Mesenchymal stem cell (in vitro differentiated cells and primary cell): Measurements from ENCODE around the gene EPB41.

Source experiments
- DNase-seq: peaks from one replicate; pipeline ENCODE4 v3.0.0-alpha.2; 2013
- H2AFZ ChIP-seq: one replicate; pipeline ENCODE4 v1.6.1; 2013; ENCODE audit warnings: low read depth, mild to moderate bottlenecking, control low read depth, inconsistent platforms, low read length, moderate library complexity
- H2AK5ac ChIP-seq: 2 replicates; pipeline ENCODE4 v1.6.1; 2013; ENCODE audit warnings: low read length, moderate library complexity, mild to moderate bottlenecking, inconsistent platforms; ENCODE audit not compliant: severe bottlenecking
- H2BK120ac ChIP-seq: one replicate; pipeline ENCODE4 v1.6.1; 2013; ENCODE audit warnings: low read depth, mild to moderate bottlenecking, inconsistent platforms, low read length, moderate library complexity
- H2BK12ac ChIP-seq, 2 experiments: one replicate each; pipeline ENCODE4 v1.6.1; 2013; ENCODE audit warnings: inconsistent platforms in 2 of 2, low read length in 2 of 2, mild to moderate bottlenecking in 2 of 2, moderate library complexity in 2 of 2, control low read depth in 1 of 2
- H2BK15ac ChIP-seq: one replicate; pipeline ENCODE4 v1.6.1; 2013; ENCODE audit warnings: mild to moderate bottlenecking, low read depth, inconsistent platforms; ENCODE audit not compliant: poor library complexity, severe bottlenecking
- H2BK5ac ChIP-seq: 2 replicates; pipeline ENCODE4 v1.6.1; 2013; ENCODE audit warnings: low read depth, mild to moderate bottlenecking, low read length, control low read depth, inconsistent platforms; ENCODE audit not compliant: poor library complexity, severe bottlenecking
- H3K14ac ChIP-seq, 2 experiments: one replicate each; pipeline ENCODE4 v1.6.1; 2013; ENCODE audit warnings: inconsistent platforms in 2 of 2, low read length in 2 of 2, control low read depth in 1 of 2, mild to moderate bottlenecking in 1 of 2, moderate library complexity in 1 of 2
- H3K18ac ChIP-seq, 2 experiments: one replicate each; pipeline ENCODE4 v1.6.1; 2013; ENCODE audit warnings: inconsistent platforms in 2 of 2, low read length in 2 of 2, control low read depth in 1 of 2, low read depth in 1 of 2, mild to moderate bottlenecking in 1 of 2
- H3K23ac ChIP-seq, 2 experiments: one replicate each; pipeline ENCODE4 v1.6.1; 2013; ENCODE audit warnings: inconsistent platforms in 2 of 2, low read length in 2 of 2, mild to moderate bottlenecking in 2 of 2, moderate library complexity in 2 of 2, control low read depth in 1 of 2
- H3K27ac ChIP-seq: 2 replicates; pipeline ENCODE4 v1.5.1; 2013; ENCODE audit warnings: mild to moderate bottlenecking, moderate library complexity, low read length, control low read depth, inconsistent platforms; ENCODE audit not compliant: poor library complexity, severe bottlenecking
- H3K27me3 ChIP-seq, 2 experiments: 2 replicates each; pipeline versions ENCODE4 v1.6.1 to v1.7.0; 2013; ENCODE audit warnings: low read length in 2 of 2, mild to moderate bottlenecking in 2 of 2, moderate library complexity in 2 of 2, control low read depth in 1 of 2, inconsistent platforms in 1 of 2; ENCODE audit not compliant: control insufficient read depth in 1 of 2, insufficient read depth in 1 of 2
- H3K36me3 ChIP-seq, 2 experiments: 2 replicates each; pipeline versions ENCODE4 v1.6.1 to v1.7.0; 2013; ENCODE audit warnings: low read length in 2 of 2, control low read depth in 1 of 2, inconsistent platforms in 1 of 2, low read depth in 1 of 2, mild to moderate bottlenecking in 1 of 2; ENCODE audit not compliant: insufficient read depth in 2 of 2, control insufficient read depth in 1 of 2
- H3K4ac ChIP-seq, 2 experiments: one replicate each; pipeline ENCODE4 v1.6.1; 2013; ENCODE audit warnings: inconsistent platforms in 2 of 2, low read length in 2 of 2, mild to moderate bottlenecking in 2 of 2, moderate library complexity in 2 of 2, control low read depth in 1 of 2, low read depth in 1 of 2
- H3K4me1 ChIP-seq: 2 replicates; pipeline ENCODE4 v1.6.1; 2013; ENCODE audit warnings: low read depth, low read length, control low read depth; ENCODE audit not compliant: control insufficient read depth, insufficient read depth
- H3K4me2 ChIP-seq: 2 replicates; pipeline ENCODE4 v1.6.1; 2013; ENCODE audit warnings: low read length, mild to moderate bottlenecking, inconsistent platforms; ENCODE audit not compliant: poor library complexity, severe bottlenecking
- H3K4me3 ChIP-seq, 2 experiments: 2 replicates each; pipeline versions ENCODE4 v1.5.1 to v1.7.0; 2013; ENCODE audit warnings: low read length in 2 of 2, mild to moderate bottlenecking in 2 of 2, control low read depth in 1 of 2, low read depth in 1 of 2; ENCODE audit not compliant: insufficient read depth in 1 of 2
- H3K79me1 ChIP-seq: replicated peaks from 2 replicates; pipeline ENCODE4 v1.6.1; 2013; ENCODE audit warnings: mild to moderate bottlenecking, control low read depth, low read length, inconsistent platforms; ENCODE audit not compliant: poor library complexity, severe bottlenecking
- H3K9ac ChIP-seq: 2 replicates; pipeline ENCODE4 v1.7.0; 2013; ENCODE audit warnings: mild to moderate bottlenecking, low read length, moderate library complexity
- H3K9me3 ChIP-seq: 2 replicates; pipeline ENCODE4 v1.7.0; 2013; ENCODE audit warnings: mild to moderate bottlenecking, low read length; ENCODE audit not compliant: control insufficient read depth
- H4K8ac ChIP-seq: one replicate; pipeline ENCODE4 v1.6.1; 2013; ENCODE audit warnings: inconsistent platforms, mild to moderate bottlenecking, low read length, moderate library complexity
- H4K91ac ChIP-seq: one replicate; pipeline ENCODE4 v1.6.1; 2013; ENCODE audit warnings: mild to moderate bottlenecking, low read length, inconsistent platforms
- WGBS: methylation state at CpG from one replicate; pipeline ENCODE4 v1.1.7; 2013; ENCODE audit warnings: mixed read lengths; 5-methylcytosine and 5-hydroxymethylcytosine counted together

Gene EPB41

GRCh38 chr1:29125237-29125641 is 210.9 kb downstream of the EPB41 start:
- Histone ChIP-seq H3K27me3 (peaks cover 6 to 15% of the 10 kb centered on the region in 2 experiments), H3K23ac (no peak overlapping the region), H3K4me2 (peak overlapping the region; percentile 94), H4K91ac (peak overlapping the region; percentile 49), H3K79me1 (peaks cover 17% of the 10 kb centered on the region), H2BK120ac (peak overlapping the region; percentile 82), H2BK12ac (peak overlapping the region in 1 of 2 experiments; percentile 81), H3K9ac (peak overlapping the region; percentile 96), H2BK15ac (peak overlapping the region; percentile 44), H3K18ac (peak overlapping the region; percentile 61 to 63), H3K4ac (peak overlapping the region in 1 of 2 experiments; percentile 24), H2AFZ (peak overlapping the region; percentile 5), H3K4me1 (peaks cover 29% of the 10 kb centered on the region), H2AK5ac (peak overlapping the region; percentile 44), H3K36me3 (peaks cover 9 to 12% of the 10 kb centered on the region in 2 experiments), H3K27ac (no peak overlapping the region), H2BK5ac (no peak overlapping the region), H4K8ac (peak overlapping the region; percentile 69), H3K14ac (no peak overlapping the region), H3K4me3 (peak overlapping the region in 1 of 2 experiments; percentile 89), H3K9me3 (no peaks in the 10 kb centered on the region)
- WGBS = 84% methylated on average over 14 of the region's 14 CpGs
- DNase-seq = no peak

- Histone ChIP-seq H2BK15ac (no peak overlapping the region), H2BK5ac (no peak overlapping the region), H3K4me2 (no peak overlapping the region), H3K18ac (no peak overlapping the region), H2AK5ac (no peak overlapping the region), H2AFZ (no peak overlapping the region), H2BK120ac (no peak overlapping the region), H4K8ac (no peak overlapping the region), H4K91ac (no peak overlapping the region), H3K79me1 (peaks cover 15% of the 10 kb centered on the region), H2BK12ac (no peak overlapping the region), H3K14ac (no peak overlapping the region), H3K4ac (no peak overlapping the region), H3K4me3 (no peak overlapping the region), H3K9me3 (no peaks in the 10 kb centered on the region), H3K4me1 (peaks cover 27% of the 10 kb centered on the region), H3K27ac (no peak overlapping the region), H3K23ac (no peak overlapping the region), H3K9ac (peak overlapping the region; percentile 96), H3K36me3 (peaks cover 3 to 6% of the 10 kb centered on the region in 2 experiments), H3K27me3 (peaks cover 6 to 15% of the 10 kb centered on the region in 2 experiments)
- 93% methylated on average over 6 of the region's 6 CpGs for WGBS
- DNase-seq = no peak
These were observed 211.4 kb downstream of the EPB41 start for GRCh38 chr1:29125788-29126187.

- Histone ChIP-seq H3K14ac (no peak overlapping the region), H2BK120ac (no peak overlapping the region), H3K9ac (no peak overlapping the region), H3K36me3 (peaks cover 0 to 2% of the 10 kb centered on the region in 2 experiments), H2BK15ac (no peak overlapping the region), H2BK5ac (no peak overlapping the region), H3K9me3 (no peaks in the 10 kb centered on the region), H3K4me2 (no peak overlapping the region), H3K4me3 (no peak overlapping the region), H3K4ac (no peak overlapping the region), H2AFZ (no peak overlapping the region), H3K18ac (no peak overlapping the region), H4K91ac (no peak overlapping the region), H4K8ac (no peak overlapping the region), H3K79me1 (peaks cover 14% of the 10 kb centered on the region), H3K23ac (no peak overlapping the region), H2BK12ac (no peak overlapping the region), H2AK5ac (no peak overlapping the region), H3K4me1 (peaks cover 27% of the 10 kb centered on the region), H3K27ac (no peak overlapping the region), H3K27me3 (peaks cover 6 to 15% of the 10 kb centered on the region in 2 experiments)
- DNase-seq = no peak
- 95% methylated on average over 6 of the region's 6 CpGs for WGBS
These were observed 211.8 kb downstream of the EPB41 start for GRCh38 chr1:29126198-29126597.

- Histone ChIP-seq H3K4me1 (peaks cover 8% of the 10 kb centered on the region), H3K27ac (no peak overlapping the region), H3K4me2 (no peak overlapping the region), H3K4me3 (no peak overlapping the region), H3K23ac (no peak overlapping the region), H4K8ac (no peak overlapping the region), H2AK5ac (no peak overlapping the region), H2AFZ (no peak overlapping the region), H2BK12ac (no peak overlapping the region), H2BK120ac (no peak overlapping the region), H2BK15ac (no peak overlapping the region), H4K91ac (no peak overlapping the region), H3K9ac (no peak overlapping the region), H2BK5ac (no peak overlapping the region), H3K4ac (no peak overlapping the region), H3K18ac (no peak overlapping the region), H3K36me3 (no peaks in the 10 kb centered on the region), H3K9me3 (no peaks in the 10 kb centered on the region), H3K14ac (no peak overlapping the region), H3K79me1 (peaks cover 2% of the 10 kb centered on the region), H3K27me3 (peaks cover 6 to 15% of the 10 kb centered on the region in 2 experiments)
- no peak for DNase-seq
- 91% methylated on average over 6 of the region's 6 CpGs for WGBS
These were observed 214.4 kb downstream of the EPB41 start for GRCh38 chr1:29128739-29129138.
